ENCODE data around the gene OTOF. TPM values are rescaled to one million over a fixed set of nuclear protein-coding genes. Genes with fewer than 3 reads are reported as not detected.

Gene OTOF
- total RNA-seq, 2 donors from 2014 or later: 0.26 TPM; not detected in 1

DNA sequence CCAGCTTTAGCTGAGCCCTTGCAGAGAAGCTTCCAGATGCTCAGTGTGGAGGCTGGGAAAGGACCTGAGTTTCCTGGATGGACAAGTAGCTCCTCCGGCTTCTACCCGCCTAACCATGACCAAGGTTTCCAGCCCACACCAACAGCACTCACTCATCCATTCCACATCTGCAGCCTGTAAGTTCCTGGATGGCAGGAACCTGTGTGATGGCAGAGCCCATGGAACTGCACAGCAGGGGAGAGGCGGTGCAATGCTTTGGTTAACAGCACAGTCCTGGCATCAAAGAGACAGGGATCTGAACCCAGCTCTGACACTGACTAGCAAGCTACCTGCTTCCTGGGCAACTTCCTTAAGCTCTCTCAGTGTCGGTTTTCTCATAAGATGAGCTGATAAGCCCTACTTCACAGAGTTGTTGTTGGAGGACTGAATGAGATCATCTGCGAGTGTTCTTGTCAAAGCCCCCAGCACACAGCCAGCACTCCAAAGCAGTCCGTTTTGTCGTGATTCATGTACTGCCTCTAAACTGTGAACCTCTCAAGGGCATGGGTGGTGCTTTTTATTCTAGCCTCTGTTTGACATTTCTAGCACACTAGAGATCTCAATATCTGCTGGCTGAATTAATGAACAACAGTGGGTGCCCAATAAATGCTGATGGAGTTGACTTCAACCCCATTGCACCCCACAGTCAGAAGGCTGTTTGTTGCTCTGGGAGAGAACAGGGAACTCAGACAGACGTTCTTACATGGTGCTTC, 41.6 kb upstream of the OTOF start:
- H3K27me3 ChIP-seq: no peaks in the 10 kb centered on the region
- ATAC-seq (no peak), DNase-seq (no peak)
- no peaks in the 10 kb centered on the region for H3K36me3 ChIP-seq (replicated peaks in 1 of 2; ENCODE audit: insufficient read depth in 1 of 2, low read depth in 2 of 2)
- intact Hi-C loops (cut with DNase I): no loop called here
- H3K9me3 ChIP-seq: no peaks in the 10 kb centered on the region
- no peak for TF ChIP-seq POLR2A (IDR thresholded peaks at IDR 0.05)
- TF ChIP-seq, protein P1, sequence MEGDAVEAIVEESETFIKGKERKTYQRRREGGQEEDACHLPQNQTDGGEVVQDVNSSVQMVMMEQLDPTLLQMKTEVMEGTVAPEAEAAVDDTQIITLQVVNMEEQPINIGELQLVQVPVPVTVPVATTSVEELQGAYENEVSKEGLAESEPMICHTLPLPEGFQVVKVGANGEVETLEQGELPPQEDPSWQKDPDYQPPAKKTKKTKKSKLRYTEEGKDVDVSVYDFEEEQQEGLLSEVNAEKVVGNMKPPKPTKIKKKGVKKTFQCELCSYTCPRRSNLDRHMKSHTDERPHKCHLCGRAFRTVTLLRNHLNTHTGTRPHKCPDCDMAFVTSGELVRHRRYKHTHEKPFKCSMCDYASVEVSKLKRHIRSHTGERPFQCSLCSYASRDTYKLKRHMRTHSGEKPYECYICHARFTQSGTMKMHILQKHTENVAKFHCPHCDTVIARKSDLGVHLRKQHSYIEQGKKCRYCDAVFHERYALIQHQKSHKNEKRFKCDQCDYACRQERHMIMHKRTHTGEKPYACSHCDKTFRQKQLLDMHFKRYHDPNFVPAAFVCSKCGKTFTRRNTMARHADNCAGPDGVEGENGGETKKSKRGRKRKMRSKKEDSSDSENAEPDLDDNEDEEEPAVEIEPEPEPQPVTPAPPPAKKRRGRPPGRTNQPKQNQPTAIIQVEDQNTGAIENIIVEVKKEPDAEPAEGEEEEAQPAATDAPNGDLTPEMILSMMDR (IDR thresholded peaks at IDR 0.05): no peak
- H3K4me3 ChIP-seq: no peak overlapping the region
- 46 to 58% methylated on average over 8 of the region's 8 CpGs for WGBS, 2 donors
- no peak overlapping the region for H3K27ac ChIP-seq
- H3K4me1 ChIP-seq: no peaks in the 10 kb centered on the region

DNA sequence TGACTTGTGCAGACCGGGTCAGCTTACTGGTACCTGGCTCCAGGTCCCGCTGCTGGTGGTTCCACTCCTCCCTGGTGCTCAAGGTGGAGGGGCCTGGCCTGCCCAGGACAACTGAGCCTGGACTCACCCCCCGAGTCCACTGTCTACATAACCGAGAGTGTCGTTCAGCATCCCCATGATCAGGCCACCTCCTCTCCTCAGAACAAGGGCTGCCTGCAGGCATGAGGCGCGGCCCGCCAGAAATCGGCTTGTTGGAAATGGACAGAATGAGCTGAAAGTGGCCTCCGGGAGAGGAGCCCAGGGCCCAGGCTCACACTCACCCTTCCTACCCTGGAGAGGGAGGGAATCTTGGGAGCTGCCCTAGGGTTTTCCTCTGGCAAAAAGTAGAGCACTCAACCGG, 38.9 kb upstream of the OTOF start:
- H3K4me1 ChIP-seq: no peaks in the 10 kb centered on the region
- no peak overlapping the region for H3K4me3 ChIP-seq
- ATAC-seq: no peak
- DNase-seq: no peak
- TF ChIP-seq, protein P1 (IDR thresholded peaks at IDR 0.05): no peak
- no peak for TF ChIP-seq POLR2A (IDR thresholded peaks at IDR 0.05)
- H3K27me3 ChIP-seq: no peaks in the 10 kb centered on the region
- WGBS, 2 donors: 80 to 88% methylated on average over 5 to 11 of the region's 11 CpGs
- intact Hi-C loops (cut with DNase I): no loop called here
- H3K9me3 ChIP-seq: no peaks in the 10 kb centered on the region
- H3K36me3 ChIP-seq (replicated peaks in 1 of 2; ENCODE audit: insufficient read depth in 1 of 2, low read depth in 2 of 2): no peaks in the 10 kb centered on the region
- H3K27ac ChIP-seq: no peak overlapping the region

DNA sequence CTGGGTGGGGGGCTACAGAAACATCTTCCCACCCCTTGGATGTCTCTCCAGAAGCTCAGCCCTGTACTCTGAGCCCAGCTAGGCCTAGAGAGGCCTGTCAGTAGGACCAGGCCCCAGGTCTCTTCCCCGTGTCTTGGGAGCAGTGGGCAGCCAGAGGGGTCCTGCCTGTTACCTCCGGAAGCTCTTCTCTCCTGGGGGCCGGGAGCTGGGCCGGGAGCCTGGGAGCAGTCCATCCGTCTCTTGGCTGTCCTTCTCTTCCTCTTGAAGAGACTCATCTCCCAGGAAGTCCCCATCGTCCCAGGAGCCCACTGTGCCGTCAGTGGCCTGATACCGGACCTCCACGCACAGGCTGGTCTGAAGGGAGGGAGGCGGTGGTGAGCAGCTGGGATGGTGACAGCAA, 38.3 kb upstream of the OTOF start:
- DNase-seq (no peak), ATAC-seq (no peak)
- TF ChIP-seq, protein P1 (IDR thresholded peaks at IDR 0.05): no peak
- no peak for TF ChIP-seq POLR2A (IDR thresholded peaks at IDR 0.05)
- Histone ChIP-seq H3K27me3 (no peaks in the 10 kb centered on the region), H3K9me3 (no peaks in the 10 kb centered on the region), H3K36me3 (replicated peaks in 1 of 2; ENCODE audit: insufficient read depth in 1 of 2, low read depth in 2 of 2) (no peaks in the 10 kb centered on the region), H3K27ac (no peak overlapping the region), H3K4me3 (no peak overlapping the region), H3K4me1 (no peaks in the 10 kb centered on the region)
- 84 to 100% methylated on average over 5 to 10 of the region's 10 CpGs for WGBS, 2 donors
- intact Hi-C loops (cut with DNase I): no loop called here

DNA sequence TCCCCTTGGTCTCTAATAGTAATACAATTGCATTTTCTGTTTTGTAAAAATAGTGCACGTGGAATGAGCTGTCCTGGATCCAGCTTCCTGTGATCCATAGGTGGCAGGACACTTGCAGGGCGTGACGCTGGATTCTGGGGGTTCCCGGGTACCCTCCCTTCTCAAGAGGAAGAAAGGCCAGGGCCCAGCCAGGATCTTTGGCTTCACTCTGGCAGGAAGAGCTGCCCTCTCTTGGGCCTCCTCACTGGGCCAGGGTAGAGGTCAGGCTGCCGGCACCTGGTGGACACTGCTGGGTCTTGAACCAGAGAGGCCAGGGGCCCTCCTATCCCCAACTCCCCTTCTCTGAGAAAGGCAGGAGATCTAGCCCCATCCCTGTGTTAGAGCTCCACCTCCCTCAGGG, 37.8 kb upstream of the OTOF start:
- Histone ChIP-seq H3K4me1 (no peaks in the 10 kb centered on the region), H3K4me3 (no peak overlapping the region), H3K36me3 (replicated peaks in 1 of 2; ENCODE audit: insufficient read depth in 1 of 2, low read depth in 2 of 2) (no peaks in the 10 kb centered on the region), H3K27ac (no peak overlapping the region), H3K9me3 (no peaks in the 10 kb centered on the region), H3K27me3 (no peaks in the 10 kb centered on the region)
- ATAC-seq (no peak), DNase-seq (no peak)
- no peak for TF ChIP-seq POLR2A (IDR thresholded peaks at IDR 0.05)
- TF ChIP-seq, protein P1 (IDR thresholded peaks at IDR 0.05): no peak
- intact Hi-C loops (cut with DNase I): no loop called here
- 0 to 67% methylated on average over 1 to 5 of the region's 5 CpGs for WGBS, 2 donors

DNA sequence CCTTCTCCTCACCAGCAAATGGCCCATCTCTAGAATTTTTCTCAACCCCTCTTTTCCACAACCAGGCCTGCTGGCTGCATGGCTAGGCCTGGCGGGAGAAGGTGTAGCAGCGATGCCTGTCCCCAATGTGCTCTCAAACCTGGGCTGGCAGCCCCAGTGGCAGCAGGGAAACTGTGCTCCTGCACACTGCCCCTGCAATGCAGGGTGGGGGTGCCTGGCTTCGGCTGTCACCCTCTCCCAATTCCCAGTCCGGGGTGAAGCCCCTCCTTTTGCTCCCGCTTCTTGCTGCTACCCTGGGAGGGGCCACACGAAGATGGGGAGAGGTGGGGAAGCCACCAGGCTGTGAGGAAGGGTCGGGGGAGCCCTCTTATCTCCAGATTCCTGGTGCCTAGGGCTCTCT, 36.1 kb upstream of the OTOF start:
- no peaks in the 10 kb centered on the region for H3K27me3 ChIP-seq
- WGBS, 2 donors: 81 to 94% methylated on average over 2 to 7 of the region's 7 CpGs
- intact Hi-C loops (cut with DNase I): no loop called here
- no peaks in the 10 kb centered on the region for H3K9me3 ChIP-seq
- ATAC-seq (no peak), DNase-seq (no peak)
- H3K27ac ChIP-seq: no peak overlapping the region
- no peaks in the 10 kb centered on the region for H3K4me1 ChIP-seq
- TF ChIP-seq, protein P1 (IDR thresholded peaks at IDR 0.05): no peak
- no peak for TF ChIP-seq POLR2A (IDR thresholded peaks at IDR 0.05)
- no peak overlapping the region for H3K4me3 ChIP-seq
- no peaks in the 10 kb centered on the region for H3K36me3 ChIP-seq (replicated peaks in 1 of 2; ENCODE audit: insufficient read depth in 1 of 2, low read depth in 2 of 2)

All from body of pancreas (tissue), 4 donors.